ENCODE measurements around the gene ANKS1A. TPM values are rescaled to one million over a fixed set of nuclear protein-coding genes. Genes with fewer than 3 reads are reported as not detected.

Gene ANKS1A
- total RNA-seq, 6 experiments from 2014 or later, result 6.7 to 17.4 (median 10.5) TPM

DNA sequence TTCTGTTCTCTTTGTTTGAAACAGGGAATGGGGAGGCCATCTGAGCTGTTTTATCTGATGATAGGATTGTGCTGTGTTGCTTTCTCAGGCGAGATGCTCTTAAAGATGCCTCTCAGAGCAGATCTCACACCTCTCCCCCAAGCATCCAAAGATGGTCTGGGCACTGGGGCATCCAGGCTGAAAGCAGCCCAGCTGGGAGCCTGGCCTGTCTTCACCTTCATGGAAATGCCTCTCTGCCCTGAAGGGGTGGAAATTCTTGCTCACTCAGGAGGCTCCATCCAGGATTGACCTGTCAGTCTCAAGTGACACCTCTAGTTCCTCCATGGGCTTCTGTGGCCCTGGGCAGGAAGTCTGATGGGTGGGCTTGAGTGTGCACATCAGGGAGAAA lies 165.7 kb downstream of the ANKS1A start:
- H3K36me3 ChIP-seq, result peaks cover 0 to 15% (median 3%) of the 10 kb centered on the region in 4 donors
- H3K9me3 ChIP-seq, result no peaks in the 10 kb centered on the region
- WGBS (ENCODE audit: insufficient coverage, low coverage, low lambda C conversion rate, missing lambda C conversion rate), result no CpG with 5 or more reads among the region's 1 CpG
- peaks cover 0 to 12% (median 0%) of the 10 kb centered on the region in 4 donors for H3K4me1 ChIP-seq
- intact Hi-C loops (cut with DNase I), result no loop called here
- H3K4me3 ChIP-seq, result no peak overlapping the region
- TF ChIP-seq, protein P1, sequence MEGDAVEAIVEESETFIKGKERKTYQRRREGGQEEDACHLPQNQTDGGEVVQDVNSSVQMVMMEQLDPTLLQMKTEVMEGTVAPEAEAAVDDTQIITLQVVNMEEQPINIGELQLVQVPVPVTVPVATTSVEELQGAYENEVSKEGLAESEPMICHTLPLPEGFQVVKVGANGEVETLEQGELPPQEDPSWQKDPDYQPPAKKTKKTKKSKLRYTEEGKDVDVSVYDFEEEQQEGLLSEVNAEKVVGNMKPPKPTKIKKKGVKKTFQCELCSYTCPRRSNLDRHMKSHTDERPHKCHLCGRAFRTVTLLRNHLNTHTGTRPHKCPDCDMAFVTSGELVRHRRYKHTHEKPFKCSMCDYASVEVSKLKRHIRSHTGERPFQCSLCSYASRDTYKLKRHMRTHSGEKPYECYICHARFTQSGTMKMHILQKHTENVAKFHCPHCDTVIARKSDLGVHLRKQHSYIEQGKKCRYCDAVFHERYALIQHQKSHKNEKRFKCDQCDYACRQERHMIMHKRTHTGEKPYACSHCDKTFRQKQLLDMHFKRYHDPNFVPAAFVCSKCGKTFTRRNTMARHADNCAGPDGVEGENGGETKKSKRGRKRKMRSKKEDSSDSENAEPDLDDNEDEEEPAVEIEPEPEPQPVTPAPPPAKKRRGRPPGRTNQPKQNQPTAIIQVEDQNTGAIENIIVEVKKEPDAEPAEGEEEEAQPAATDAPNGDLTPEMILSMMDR (IDR thresholded peaks at IDR 0.05), result no peak
- no peak for TF ChIP-seq POLR2A (IDR thresholded peaks at IDR 0.05)
- no peak for DNase-seq
- ATAC-seq, result no peak
- no peak overlapping the region for H3K27ac ChIP-seq
- no peaks in the 10 kb centered on the region for H3K27me3 ChIP-seq

DNA sequence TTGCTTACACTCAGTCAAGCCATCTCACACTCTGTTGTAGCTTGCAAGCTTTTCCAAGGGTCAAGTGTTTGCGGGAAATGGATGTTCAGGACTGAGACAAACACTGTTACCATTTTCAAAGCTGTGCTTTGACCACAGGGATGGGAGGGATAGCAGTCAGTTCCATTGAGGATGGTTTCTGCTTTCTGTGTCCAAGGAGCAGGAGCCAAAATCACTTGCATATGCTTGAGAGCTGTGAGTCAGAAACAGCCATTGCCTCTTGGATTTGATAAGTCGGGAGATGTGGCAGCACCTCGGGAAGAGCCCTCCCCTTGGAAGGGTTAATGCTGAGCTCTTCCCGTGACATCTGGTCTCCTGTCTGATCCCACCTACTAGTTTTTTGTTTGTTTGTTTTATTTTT lies 166.8 kb downstream of the ANKS1A start:
- Histone ChIP-seq H3K4me3 (no peak overlapping the region), H3K27me3 (no peaks in the 10 kb centered on the region), H3K4me1 (peaks cover 0 to 12% (median 0%) of the 10 kb centered on the region in 4 donors), H3K9me3 (no peaks in the 10 kb centered on the region), H3K27ac (no peak overlapping the region), H3K36me3 (peaks cover 0 to 25% (median 6%) of the 10 kb centered on the region in 4 donors)
- no peak for TF ChIP-seq POLR2A (IDR thresholded peaks at IDR 0.05)
- TF ChIP-seq, protein P1 (IDR thresholded peaks at IDR 0.05), result no peak
- DNase-seq (no peak), ATAC-seq (no peak)
- intact Hi-C loops (cut with DNase I), result no loop called here
- 92% methylated on average over 4 of the region's 4 CpGs for WGBS (ENCODE audit: insufficient coverage, low coverage, low lambda C conversion rate, missing lambda C conversion rate)

DNA sequence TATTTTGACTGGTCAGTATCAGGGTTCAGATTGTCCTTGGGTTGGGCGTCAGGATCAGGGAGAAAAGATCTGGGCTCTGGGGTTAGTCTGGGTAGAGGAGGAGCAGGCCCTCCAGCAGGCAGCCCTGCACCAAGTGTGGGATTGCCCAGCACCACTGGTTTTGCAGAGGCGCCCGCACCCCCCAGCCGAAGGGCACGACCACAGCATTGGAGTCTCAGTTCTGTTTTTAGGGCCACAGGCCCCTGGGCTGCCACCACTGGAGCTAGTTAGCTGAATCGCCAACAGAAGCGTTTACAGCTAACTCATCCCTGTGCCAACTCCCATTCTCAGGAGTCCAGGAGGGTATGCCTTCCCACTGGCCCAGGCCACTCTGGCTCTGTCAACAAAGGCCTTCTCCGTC lies 167.9 kb downstream of the ANKS1A start:
- DNase-seq, result no peak
- Histone ChIP-seq H3K4me1 (peaks cover 0 to 8% (median 0%) of the 10 kb centered on the region in 4 donors), H3K27me3 (no peaks in the 10 kb centered on the region), H3K36me3 (peaks cover 0 to 20% (median 7%) of the 10 kb centered on the region in 4 donors), H3K27ac (no peak overlapping the region), H3K9me3 (no peaks in the 10 kb centered on the region), H3K4me3 (no peak overlapping the region)
- peak in 1 of 4 donors; percentile 9 for ATAC-seq
- WGBS (ENCODE audit: insufficient coverage, low coverage, low lambda C conversion rate, missing lambda C conversion rate), result no CpG with 5 or more reads among the region's 8 CpGs
- TF ChIP-seq POLR2A (IDR thresholded peaks at IDR 0.05), result no peak
- TF ChIP-seq, protein P1 (IDR thresholded peaks at IDR 0.05), result no peak
- intact Hi-C loops (cut with DNase I), result no loop called here

DNA sequence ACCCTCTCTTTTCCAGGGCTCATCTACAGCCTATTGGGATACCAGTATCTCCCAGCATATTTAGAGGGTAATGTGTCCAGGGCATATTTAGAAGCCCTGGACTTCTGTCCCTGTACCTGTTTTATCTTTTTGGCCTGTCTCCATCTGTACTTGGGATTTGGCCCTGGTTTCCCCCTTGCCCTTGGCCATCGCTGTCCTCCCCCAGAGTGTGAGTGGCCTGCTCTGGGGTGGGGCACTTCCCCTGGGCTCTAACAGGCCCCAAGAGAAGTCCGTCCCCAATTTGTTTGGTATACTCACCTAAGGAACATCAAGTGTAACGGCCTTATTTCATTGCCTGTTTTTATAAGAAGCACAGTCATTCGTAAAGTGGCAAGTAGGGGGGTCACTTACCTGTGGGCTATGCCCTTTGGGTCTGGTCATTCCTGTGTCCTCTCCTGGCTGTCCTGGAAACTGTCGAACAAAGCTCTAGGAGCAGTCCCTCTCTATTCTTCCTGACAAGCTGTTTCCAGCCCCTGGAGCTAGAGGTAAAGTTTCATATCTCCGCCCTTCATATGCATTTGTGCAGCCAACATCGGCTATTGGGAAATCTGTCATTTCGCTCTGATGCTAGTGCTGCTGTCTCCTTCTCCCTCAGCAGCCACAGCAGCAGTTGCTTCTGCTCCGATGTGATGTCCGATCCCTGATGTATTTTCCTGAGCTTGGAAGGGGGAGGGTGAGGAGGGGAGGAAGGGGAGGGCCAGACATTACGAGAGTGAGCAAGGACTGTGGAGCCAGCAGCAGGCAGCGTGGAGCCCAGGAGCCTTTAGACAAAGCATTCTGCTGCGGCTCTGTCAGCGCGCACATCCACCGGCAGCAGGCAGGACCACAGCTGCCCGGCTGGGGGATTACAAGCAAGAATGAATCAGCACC lies 168.6 kb downstream of the ANKS1A start:
- Histone ChIP-seq H3K27me3 (no peaks in the 10 kb centered on the region), H3K36me3 (peaks cover 0 to 23% (median 10%) of the 10 kb centered on the region in 4 donors), H3K9me3 (no peaks in the 10 kb centered on the region), H3K4me3 (no peak overlapping the region), H3K27ac (no peak overlapping the region), H3K4me1 (peaks cover 0 to 7% (median 0%) of the 10 kb centered on the region in 4 donors)
- no peak for DNase-seq
- peak in 3 of 4 donors; percentile 27 to 49 (median 41) for ATAC-seq
- TF ChIP-seq POLR2A (IDR thresholded peaks at IDR 0.05), result no peak
- TF ChIP-seq, protein P1 (IDR thresholded peaks at IDR 0.05), result no peak
- intact Hi-C loops (cut with DNase I), result no loop called here
- 61% methylated on average over 9 of the region's 17 CpGs for WGBS (ENCODE audit: insufficient coverage, low coverage, low lambda C conversion rate, missing lambda C conversion rate)

Measured in right lobe of liver (tissue), 6 donors.